Upper lobe of right lung (tissue), 1 donor: ENCODE results near the gene UST. TPM values are rescaled to one million over a fixed set of nuclear protein-coding genes. Genes with fewer than 3 reads are reported as not detected.

Experiments used
- ATAC-seq: fragments of 200-7000 bp; cut with Tn5 transposase; one replicate; pipeline ENCODE4 v1.9.1; 2020; ENCODE audit warnings: mild to moderate bottlenecking, moderate library complexity
- DNase-seq: peaks from one replicate; pipeline ENCODE4 v3.0.0-alpha.2; 2020
- H3K27ac ChIP-seq: fragments of 200-600 bp; one replicate; pipeline ENCODE4 v1.8.0; 2022
- H3K27me3 ChIP-seq: fragments of 200-600 bp; one replicate; pipeline ENCODE4 v1.8.0; 2022; ENCODE audit warnings: mild to moderate bottlenecking
- H3K36me3 ChIP-seq: fragments of 200-600 bp; one replicate; pipeline ENCODE4 v1.8.0; 2022
- H3K4me1 ChIP-seq: fragments of 200-600 bp; one replicate; pipeline ENCODE4 v1.8.0; 2022
- H3K4me3 ChIP-seq: fragments of 200-600 bp; one replicate; pipeline ENCODE4 v1.8.0; 2022; ENCODE audit warnings: mild to moderate bottlenecking
- H3K9me3 ChIP-seq: fragments of 200-600 bp; one replicate; pipeline ENCODE4 v1.8.0; 2022
- intact Hi-C: fragments of 100-400 bp; cut with DNase I; formaldehyde crosslinking; loops from one replicate; pipeline ENCODE4 v1.11.0; 2022
- total RNA-seq: library from RNA; stranded (reverse); fragmentation: NEBNext Ultra II Directional; extraction: Animal tissue kit (Norgen Biotek cat#: 25700); gene quantifications from one replicate; pipeline ENCODE4 v1.2.1, GENCODE V29; 2021
- TF ChIP-seq, protein P1 (sequence below): fragments of 200-600 bp; IDR thresholded peaks from one replicate; pipeline ENCODE4 v1.8.0; 2022; ENCODE audit warnings: antibody characterized with exemption
- donor health status: DM: no; HTN: yes; CAD: no; lungs with severe emphysema.

The UST gene
- total RNA-seq, 1 donor from 2014 or later = 11.8 TPM

- no peak for ATAC-seq
- TF ChIP-seq, protein P1, sequence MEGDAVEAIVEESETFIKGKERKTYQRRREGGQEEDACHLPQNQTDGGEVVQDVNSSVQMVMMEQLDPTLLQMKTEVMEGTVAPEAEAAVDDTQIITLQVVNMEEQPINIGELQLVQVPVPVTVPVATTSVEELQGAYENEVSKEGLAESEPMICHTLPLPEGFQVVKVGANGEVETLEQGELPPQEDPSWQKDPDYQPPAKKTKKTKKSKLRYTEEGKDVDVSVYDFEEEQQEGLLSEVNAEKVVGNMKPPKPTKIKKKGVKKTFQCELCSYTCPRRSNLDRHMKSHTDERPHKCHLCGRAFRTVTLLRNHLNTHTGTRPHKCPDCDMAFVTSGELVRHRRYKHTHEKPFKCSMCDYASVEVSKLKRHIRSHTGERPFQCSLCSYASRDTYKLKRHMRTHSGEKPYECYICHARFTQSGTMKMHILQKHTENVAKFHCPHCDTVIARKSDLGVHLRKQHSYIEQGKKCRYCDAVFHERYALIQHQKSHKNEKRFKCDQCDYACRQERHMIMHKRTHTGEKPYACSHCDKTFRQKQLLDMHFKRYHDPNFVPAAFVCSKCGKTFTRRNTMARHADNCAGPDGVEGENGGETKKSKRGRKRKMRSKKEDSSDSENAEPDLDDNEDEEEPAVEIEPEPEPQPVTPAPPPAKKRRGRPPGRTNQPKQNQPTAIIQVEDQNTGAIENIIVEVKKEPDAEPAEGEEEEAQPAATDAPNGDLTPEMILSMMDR = no peak
- Histone ChIP-seq H3K27ac (no peak overlapping the region), H3K4me3 (no peak overlapping the region), H3K27me3 (no peaks in the 10 kb centered on the region), H3K36me3 (no peaks in the 10 kb centered on the region), H3K4me1 (no peaks in the 10 kb centered on the region), H3K9me3 (no peaks in the 10 kb centered on the region)
- intact Hi-C loops = no loop called here
- DNase-seq = no peak
Observed at GRCh38 chr6:148720897-148721296, 25.9 kb upstream of the UST start.

- Histone ChIP-seq H3K4me3 (no peak overlapping the region), H3K27me3 (no peaks in the 10 kb centered on the region), H3K36me3 (no peaks in the 10 kb centered on the region), H3K9me3 (peaks cover 5% of the 10 kb centered on the region), H3K4me1 (no peaks in the 10 kb centered on the region), H3K27ac (no peak overlapping the region)
- no peak for ATAC-seq
- TF ChIP-seq, protein P1 = no peak
- intact Hi-C loops = no loop called here
- no peak for DNase-seq
Observed at GRCh38 chr6:148723484-148723883, 23.3 kb upstream of the UST start.

- Histone ChIP-seq H3K4me3 (no peak overlapping the region), H3K4me1 (no peaks in the 10 kb centered on the region), H3K36me3 (no peaks in the 10 kb centered on the region), H3K27ac (no peak overlapping the region), H3K9me3 (peaks cover 5% of the 10 kb centered on the region), H3K27me3 (no peaks in the 10 kb centered on the region)
- ATAC-seq = no peak
- DNase-seq = no peak
- intact Hi-C loops = no loop called here
- TF ChIP-seq, protein P1 = no peak
Observed at GRCh38 chr6:148724428-148724827, 22.4 kb upstream of the UST start.

GRCh38 chr6:148727104-148727503 is 19.7 kb upstream of the UST start:
- H3K27ac ChIP-seq = no peak overlapping the region
- H3K9me3 ChIP-seq = peaks cover 5% of the 10 kb centered on the region
- intact Hi-C loops = no loop called here
- H3K27me3 ChIP-seq = no peaks in the 10 kb centered on the region
- no peak for DNase-seq
- no peaks in the 10 kb centered on the region for H3K4me1 ChIP-seq
- H3K4me3 ChIP-seq = no peak overlapping the region
- ATAC-seq = no peak
- H3K36me3 ChIP-seq = no peaks in the 10 kb centered on the region
- TF ChIP-seq, protein P1 = no peak

DNA sequence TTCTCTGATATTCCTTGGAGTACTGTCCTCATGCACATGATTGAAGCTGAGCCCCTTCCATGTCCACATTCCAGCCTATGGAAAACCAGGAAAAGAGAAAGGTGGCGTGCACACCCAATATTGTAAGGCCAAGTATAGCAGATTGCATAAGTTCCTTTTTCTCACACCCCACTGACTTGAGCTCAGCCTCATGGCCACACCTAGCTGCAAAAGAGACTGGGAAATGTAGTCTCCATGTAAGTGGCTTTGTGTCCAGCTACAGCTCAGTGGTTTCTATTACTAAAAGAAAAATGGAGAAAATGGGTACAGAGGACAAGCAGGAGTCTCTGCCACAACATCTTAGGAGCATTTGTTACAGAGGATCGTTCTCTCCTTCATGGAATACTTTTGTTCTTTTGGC is 10.8 kb upstream of the UST start:
- TF ChIP-seq, protein P1 = no peak
- no peak overlapping the region for H3K27ac ChIP-seq
- H3K4me3 ChIP-seq = no peak overlapping the region
- intact Hi-C loops = no loop called here
- H3K27me3 ChIP-seq = no peaks in the 10 kb centered on the region
- H3K36me3 ChIP-seq = no peaks in the 10 kb centered on the region
- H3K9me3 ChIP-seq = no peaks in the 10 kb centered on the region
- ATAC-seq (peak; percentile 70), DNase-seq (no peak)
- peaks cover 7% of the 10 kb centered on the region for H3K4me1 ChIP-seq

GRCh38 chr6:148736774-148737412 is 9.9 kb upstream of the UST start:
- Histone ChIP-seq H3K27me3 (no peaks in the 10 kb centered on the region), H3K36me3 (no peaks in the 10 kb centered on the region), H3K27ac (no peak overlapping the region), H3K4me3 (no peak overlapping the region), H3K4me1 (peaks cover 7% of the 10 kb centered on the region), H3K9me3 (no peaks in the 10 kb centered on the region)
- DNase-seq (no peak), ATAC-seq (no peak)
- intact Hi-C loops = no loop called here
- TF ChIP-seq, protein P1 = no peak
